Gastrocnemius medialis (tissue), 4 donors: Measurements from ENCODE around the gene PCDHGB2.
A peak's percentile ranks its signal among the peaks of the same experiment; 100 is the strongest.

Experiments
- POLR2A ChIP-seq, 2 donors: fragments of 450-650 bp; IDR thresholded peaks; one replicate each; pipeline ENCODE4 v1.6.1; 2017; ENCODE audit warnings: antibody characterized with exemption in 2 of 2, mild to moderate bottlenecking in 2 of 2, moderate library complexity in 2 of 2
- TF ChIP-seq, protein P1 (sequence below), 5 experiments: fragments of 450-650 bp in 3 of 5; fragments of 200-600 bp in 2 of 5; sonication (generic) in 2 of 5; IDR thresholded peaks in 4 of 5; conservative IDR thresholded peaks in 1 of 5; 1 replicate in 4 of 5; 2 replicates in 1 of 5; pipeline ENCODE4 v1.5.1; 2016 to 2019; ENCODE audit warnings: antibody characterized with exemption in 5 of 5, mild to moderate bottlenecking in 3 of 5, moderate library complexity in 3 of 5

DNA sequence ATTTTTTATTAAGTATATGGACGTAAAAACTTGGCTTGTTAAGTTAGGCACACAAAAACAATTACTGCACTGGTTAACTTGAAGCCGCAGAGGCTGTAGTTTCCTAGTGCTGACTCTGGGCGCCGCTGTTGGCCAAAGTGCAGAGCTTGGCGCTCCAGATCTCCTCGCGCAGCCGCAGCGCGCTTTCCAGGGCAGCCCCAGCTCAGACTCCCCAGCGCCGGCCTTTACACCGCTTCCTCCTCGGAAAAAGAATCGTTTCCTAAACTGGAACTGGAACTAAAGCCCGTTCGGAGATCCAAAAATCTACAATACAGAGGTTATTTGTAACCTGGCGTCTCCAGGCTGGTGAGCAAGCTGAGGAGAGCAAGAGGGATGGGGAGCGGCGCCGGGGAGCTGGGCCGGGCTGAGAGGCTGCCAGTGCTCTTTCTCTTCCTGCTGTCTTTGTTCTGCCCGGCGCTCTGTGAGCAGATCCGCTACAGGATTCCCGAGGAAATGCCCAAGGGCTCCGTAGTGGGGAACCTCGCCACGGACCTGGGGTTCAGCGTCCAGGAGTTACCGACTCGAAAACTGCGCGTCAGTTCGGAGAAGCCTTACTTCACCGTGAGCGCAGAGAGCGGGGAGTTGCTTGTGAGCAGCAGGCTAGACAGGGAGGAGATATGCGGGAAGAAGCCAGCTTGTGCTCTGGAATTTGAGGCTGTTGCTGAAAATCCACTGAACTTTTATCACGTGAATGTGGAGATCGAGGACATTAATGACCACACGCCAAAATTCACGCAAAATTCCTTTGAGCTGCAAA, 38.2 kb downstream of the PCDHGB2 start, which contains the start of gene PCDHGB5:
- peak in 1 of 2 donors; percentile 39 for TF ChIP-seq POLR2A (IDR thresholded peaks at IDR 0.05)
- TF ChIP-seq, protein P1, sequence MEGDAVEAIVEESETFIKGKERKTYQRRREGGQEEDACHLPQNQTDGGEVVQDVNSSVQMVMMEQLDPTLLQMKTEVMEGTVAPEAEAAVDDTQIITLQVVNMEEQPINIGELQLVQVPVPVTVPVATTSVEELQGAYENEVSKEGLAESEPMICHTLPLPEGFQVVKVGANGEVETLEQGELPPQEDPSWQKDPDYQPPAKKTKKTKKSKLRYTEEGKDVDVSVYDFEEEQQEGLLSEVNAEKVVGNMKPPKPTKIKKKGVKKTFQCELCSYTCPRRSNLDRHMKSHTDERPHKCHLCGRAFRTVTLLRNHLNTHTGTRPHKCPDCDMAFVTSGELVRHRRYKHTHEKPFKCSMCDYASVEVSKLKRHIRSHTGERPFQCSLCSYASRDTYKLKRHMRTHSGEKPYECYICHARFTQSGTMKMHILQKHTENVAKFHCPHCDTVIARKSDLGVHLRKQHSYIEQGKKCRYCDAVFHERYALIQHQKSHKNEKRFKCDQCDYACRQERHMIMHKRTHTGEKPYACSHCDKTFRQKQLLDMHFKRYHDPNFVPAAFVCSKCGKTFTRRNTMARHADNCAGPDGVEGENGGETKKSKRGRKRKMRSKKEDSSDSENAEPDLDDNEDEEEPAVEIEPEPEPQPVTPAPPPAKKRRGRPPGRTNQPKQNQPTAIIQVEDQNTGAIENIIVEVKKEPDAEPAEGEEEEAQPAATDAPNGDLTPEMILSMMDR (IDR thresholded peaks at IDR 0.05 in 4 of 5, conservative IDR thresholded peaks at IDR 0.05 in 1 of 5) = peak; percentile 60 to 81 (median 66)
